ENCODE results near the gene RCSD1.

Gene RCSD1

GRCh38 chr1:167628741-167629515 is 1.1 kb upstream of the RCSD1 start:
- peaks cover 79% of the 10 kb centered on the region for H3K4me1 ChIP-seq
- H4K20me1 ChIP-seq: peaks cover 20% of the 10 kb centered on the region
- H3K9me3 ChIP-seq: no peaks in the 10 kb centered on the region
- H3K9ac ChIP-seq: peak overlapping the region; percentile 100
- H3K4me3 ChIP-seq: peak overlapping the region; percentile 98
- H3K36me3 ChIP-seq: peaks cover 16% of the 10 kb centered on the region
- H3K27me3 ChIP-seq: no peaks in the 10 kb centered on the region
- TF ChIP-seq Cebpa-rat (IDR thresholded peaks at IDR 0.05): no peak
- H3K4me2 ChIP-seq: peak overlapping the region; percentile 95
- H3K27ac ChIP-seq: peak overlapping the region; percentile 100

- no peak for TF ChIP-seq Cebpa-rat (IDR thresholded peaks at IDR 0.05)
- peaks cover 34% of the 10 kb centered on the region for H3K36me3 ChIP-seq
- peak overlapping the region; percentile 100 for H3K9ac ChIP-seq
- H3K4me2 ChIP-seq: peak overlapping the region; percentile 96
- peaks cover 38% of the 10 kb centered on the region for H4K20me1 ChIP-seq
- H3K4me1 ChIP-seq: peaks cover 79% of the 10 kb centered on the region
- H3K4me3 ChIP-seq: peak overlapping the region; percentile 98
- peak overlapping the region; percentile 100 for H3K27ac ChIP-seq
- no peaks in the 10 kb centered on the region for H3K9me3 ChIP-seq
- no peaks in the 10 kb centered on the region for H3K27me3 ChIP-seq
Measured at GRCh38 chr1:167630568-167631385, 745 bp downstream of the RCSD1 start.

- no peak for TF ChIP-seq Cebpa-rat (IDR thresholded peaks at IDR 0.05)
- H3K36me3 ChIP-seq: peaks cover 41% of the 10 kb centered on the region
- H3K9me3 ChIP-seq: no peaks in the 10 kb centered on the region
- peak overlapping the region; percentile 100 for H3K9ac ChIP-seq
- H4K20me1 ChIP-seq: peaks cover 45% of the 10 kb centered on the region
- no peaks in the 10 kb centered on the region for H3K27me3 ChIP-seq
- peak overlapping the region; percentile 100 for H3K27ac ChIP-seq
- peak overlapping the region; percentile 96 for H3K4me2 ChIP-seq
- peak overlapping the region; percentile 98 for H3K4me3 ChIP-seq
- H3K4me1 ChIP-seq: peaks cover 79% of the 10 kb centered on the region
Measured at GRCh38 chr1:167631386-167631935, 1.4 kb downstream of the RCSD1 start.

- peak overlapping the region; percentile 100 for H3K9ac ChIP-seq
- H4K20me1 ChIP-seq: peaks cover 51% of the 10 kb centered on the region
- H3K4me1 ChIP-seq: peaks cover 79% of the 10 kb centered on the region
- peaks cover 47% of the 10 kb centered on the region for H3K36me3 ChIP-seq
- peak overlapping the region; percentile 98 for H3K4me3 ChIP-seq
- H3K27me3 ChIP-seq: no peaks in the 10 kb centered on the region
- no peaks in the 10 kb centered on the region for H3K9me3 ChIP-seq
- H3K27ac ChIP-seq: peak overlapping the region; percentile 100
- TF ChIP-seq Cebpa-rat (IDR thresholded peaks at IDR 0.05): no peak
- H3K4me2 ChIP-seq: peak overlapping the region; percentile 96
Measured at GRCh38 chr1:167631936-167632614, 2.0 kb downstream of the RCSD1 start.

- Histone ChIP-seq H3K4me1 (peaks cover 79% of the 10 kb centered on the region), H3K27me3 (no peaks in the 10 kb centered on the region), H3K9ac (peak overlapping the region; percentile 100), H3K4me3 (peak overlapping the region; percentile 98), H3K4me2 (peak overlapping the region; percentile 96), H4K20me1 (peaks cover 65% of the 10 kb centered on the region), H3K9me3 (no peaks in the 10 kb centered on the region), H3K36me3 (peaks cover 61% of the 10 kb centered on the region), H3K27ac (peak overlapping the region; percentile 100)
- TF ChIP-seq Cebpa-rat (IDR thresholded peaks at IDR 0.05): no peak
Measured at GRCh38 chr1:167633258-167633944, 3.4 kb downstream of the RCSD1 start.

- H3K4me3 ChIP-seq: peak overlapping the region; percentile 98
Measured at GRCh38 chr1:167634435-167634834, 4.4 kb downstream of the RCSD1 start.

GRCh38 chr1:167635156-167635648 is 5.2 kb downstream of the RCSD1 start:
- peak overlapping the region; percentile 60 for H3K9ac ChIP-seq
- peak overlapping the region; percentile 32; the same call in 1 of the 2 replicates for H3K4me3 ChIP-seq
- peaks cover 83% of the 10 kb centered on the region for H4K20me1 ChIP-seq
- TF ChIP-seq Cebpa-rat (IDR thresholded peaks at IDR 0.05): no peak
- peak overlapping the region; percentile 100 for H3K27ac ChIP-seq
- H3K4me1 ChIP-seq: peaks cover 80% of the 10 kb centered on the region
- no peaks in the 10 kb centered on the region for H3K9me3 ChIP-seq
- H3K27me3 ChIP-seq: no peaks in the 10 kb centered on the region
- H3K36me3 ChIP-seq: peaks cover 79% of the 10 kb centered on the region
- H3K4me2 ChIP-seq: peak overlapping the region; percentile 96

More at GRCh38 chr1:167634435-167634834, 4.4 kb downstream of the RCSD1 start:
- Histone ChIP-seq H3K36me3 (peaks cover 71% of the 10 kb centered on the region), H3K27ac (peak overlapping the region; percentile 100), H3K4me2 (peak overlapping the region; percentile 96), H3K27me3 (no peaks in the 10 kb centered on the region), H3K9ac (peak overlapping the region; percentile 100), H3K9me3 (no peaks in the 10 kb centered on the region), H4K20me1 (peaks cover 75% of the 10 kb centered on the region), H3K4me1 (peaks cover 76% of the 10 kb centered on the region)
- no peak for TF ChIP-seq Cebpa-rat (IDR thresholded peaks at IDR 0.05)

GRCh38 chr1:167635941-167636340 is 5.9 kb downstream of the RCSD1 start:
- Histone ChIP-seq H3K27me3 (no peaks in the 10 kb centered on the region), H3K36me3 (peaks cover 86% of the 10 kb centered on the region), H3K4me1 (peaks cover 87% of the 10 kb centered on the region), H3K27ac (peak overlapping the region; percentile 100), H4K20me1 (peaks cover 90% of the 10 kb centered on the region), H3K4me2 (peak overlapping the region; percentile 96), H3K9ac (peak overlapping the region; percentile 60), H3K4me3 (peak overlapping the region; percentile 32), H3K9me3 (no peaks in the 10 kb centered on the region)
- no peak for TF ChIP-seq Cebpa-rat (IDR thresholded peaks at IDR 0.05)
